Endothelial cell of umbilical vein (primary cell): ENCODE results near the gene PSMB7. TPM values are rescaled to one million over a fixed set of nuclear protein-coding genes. Genes with fewer than 3 reads are reported as not detected.

Experiments
- BruUV-seq: library from RNA; stranded (reverse); fragments of 400-500 nt; replicated peaks from 2 replicates; lab custom pipeline; 2021; lab: Mats Ljungman, UMichigan
- CTCF ChIA-PET: fragments of 300-600, 350-600 bp; sonication (Branson Sonifier 250); formaldehyde crosslinking; loops from one replicate; lab custom pipeline; 2021; ENCODE audit warnings: antibody characterized with exemption, inconsistent platforms; lab: Charles Lee
- POLR2A ChIA-PET: fragments of 300-600, 350-600 bp; sonication (Branson Sonifier 250); formaldehyde crosslinking; loops from one replicate; lab custom pipeline; 2021; ENCODE audit warnings: antibody characterized with exemption, inconsistent platforms; lab: Charles Lee
- DNase-seq: peaks from one replicate; pipeline ENCODE4 v3.0.0-alpha.2; 2011; ENCODE audit warnings: low read depth, low spot score
- FAIRE-seq: peaks from 2 replicates; lab custom pipeline; 2011; peaks lifted over from hg19 to GRCh38; lab: Jason Lieb, UNC
- H2AFZ ChIP-seq: 2 replicates; pipeline ENCODE4 v1.6.0; 2012; ENCODE audit warnings: low read depth, low read length, control low read depth, inconsistent platforms
- H3K27ac ChIP-seq: 2 replicates; pipeline ENCODE4 v1.5.1; 2011; ENCODE audit warnings: low read depth, mild to moderate bottlenecking, control low read depth, low read length, moderate library complexity; ENCODE audit not compliant: insufficient read depth
- H3K27me3 ChIP-seq, 2 experiments: 2 replicates each; pipeline versions ENCODE4 v1.6.0 to v1.6.1; 2011; ENCODE audit warnings: low read length in 2 of 2, mixed read lengths in 1 of 2; ENCODE audit not compliant: control insufficient read depth in 2 of 2, insufficient read depth in 2 of 2
- H3K36me3 ChIP-seq, 2 experiments: 2 replicates in 1 of 2; 3 replicates in 1 of 2; pipeline ENCODE4 v1.5.1; 2011; ENCODE audit warnings: low read length in 2 of 2, mild to moderate bottlenecking in 1 of 2, moderate library complexity in 1 of 2; ENCODE audit not compliant: control insufficient read depth in 2 of 2, insufficient read depth in 2 of 2; ENCODE audit errors: extremely low read depth in 1 of 2
- H3K4me1 ChIP-seq: 3 replicates; pipeline ENCODE4 v1.5.1; 2011; ENCODE audit warnings: mild to moderate bottlenecking, low read length; ENCODE audit not compliant: control insufficient read depth, insufficient read depth; ENCODE audit errors: extremely low read depth
- H3K4me2 ChIP-seq: 2 replicates; pipeline ENCODE4 v1.6.1; 2011; ENCODE audit warnings: low read length, control low read depth, mixed read lengths; ENCODE audit not compliant: insufficient read depth
- H3K4me3 ChIP-seq, 3 experiments: fragments of 200-600 bp in 1 of 3; sonication (generic), shearing (Covaris generic) in 1 of 3; replicated peaks in 1 of 3; 2 replicates each; pipeline ENCODE4 v1.5.1; 2011 to 2016; ENCODE audit warnings: control low read depth in 3 of 3, low read length in 3 of 3, mild to moderate bottlenecking in 2 of 3, inconsistent platforms in 1 of 3, low read depth in 1 of 3, moderate library complexity in 1 of 3; ENCODE audit not compliant: insufficient read depth in 1 of 3
- H3K79me2 ChIP-seq: 2 replicates; pipeline ENCODE4 v1.6.0; 2012; ENCODE audit warnings: low read length, inconsistent platforms; ENCODE audit not compliant: control insufficient read depth, insufficient read depth
- H3K9ac ChIP-seq: replicated peaks from 2 replicates; pipeline ENCODE3; 2011; ENCODE audit warnings: low read length, control low read depth; ENCODE audit not compliant: insufficient read depth; ENCODE audit errors: extremely low read depth
- H3K9me1 ChIP-seq: replicated peaks from 3 replicates; pipeline ENCODE4 v1.6.0; 2011; ENCODE audit warnings: mild to moderate bottlenecking, low read length; ENCODE audit not compliant: control insufficient read depth, insufficient read depth; ENCODE audit errors: extremely low read depth
- H3K9me3 ChIP-seq: replicated peaks from 2 replicates; pipeline ENCODE4 v1.5.1; 2012; ENCODE audit warnings: low read length, inconsistent platforms; ENCODE audit not compliant: control insufficient read depth, insufficient read depth
- H4K20me1 ChIP-seq: replicated peaks from 2 replicates; pipeline ENCODE3; 2011; ENCODE audit warnings: mild to moderate bottlenecking, low read length; ENCODE audit not compliant: control insufficient read depth, insufficient read depth; ENCODE audit errors: extremely low read depth
- EZH2 ChIP-seq: IDR thresholded peaks from 2 replicates; pipeline ENCODE4 v1.6.1; 2012; ENCODE audit warnings: borderline replicate concordance, low read depth, mild to moderate bottlenecking, moderate library complexity, low read length, inconsistent platforms; ENCODE audit not compliant: severe bottlenecking
- FOS ChIP-seq: IDR thresholded peaks from 2 replicates; pipeline ENCODE4 v1.6.1; 2011; ENCODE audit warnings: mild to moderate bottlenecking, low read length, moderate library complexity, borderline replicate concordance; ENCODE audit not compliant: insufficient read depth
- GATA2 ChIP-seq: IDR thresholded peaks from 2 replicates; pipeline ENCODE4 v1.7.0; 2011; ENCODE audit warnings: low read depth, mild to moderate bottlenecking, moderate library complexity, mixed read lengths, low read length; ENCODE audit not compliant: insufficient read length, insufficient read depth
- JUN ChIP-seq: IDR thresholded peaks from 2 replicates; pipeline ENCODE4 v1.6.1; 2011; ENCODE audit warnings: borderline replicate concordance, low read depth; ENCODE audit not compliant: insufficient read length, insufficient read depth
- MAX ChIP-seq: IDR thresholded peaks from 2 replicates; pipeline ENCODE4 v1.6.1; 2011; ENCODE audit not compliant: insufficient read depth, insufficient read length
- MYC ChIP-seq: IDR thresholded peaks from one replicate; pipeline ENCODE4 v1.6.1; 2011; ENCODE audit warnings: mild to moderate bottlenecking, low read depth, low read length
- POLR2A ChIP-seq: IDR thresholded peaks from 2 replicates; pipeline ENCODE4 v1.6.1; 2012; ENCODE audit warnings: low read depth, mild to moderate bottlenecking, control low read depth, low read length
- POLR2AphosphoS5 ChIP-seq: IDR thresholded peaks from 2 replicates; pipeline ENCODE4 v1.6.1; 2012; ENCODE audit warnings: low read depth, mild to moderate bottlenecking, control low read depth, low read length, moderate library complexity; ENCODE audit not compliant: insufficient read depth
- dilution Hi-C: fragments of 300-500 bp; cut with MboI; formaldehyde crosslinking; loops from one replicate; pipeline ENCODE4 v1.15.0; 2019; ENCODE audit warnings: low sequenced_read_pairs; ENCODE audit not compliant: extremely low pct_ligation_motif_present
- intact Hi-C: fragments of 100-400 bp; cut with micrococcal nuclease; formaldehyde crosslinking; loops from one replicate; pipeline ENCODE4 v1.10.0; 2022
- polyA plus RNA-seq, 4 experiments: library from polyadenylated mRNA; depleted of rRNA in 3 of 4; stranded (reverse) in 3 of 4; unstranded in 1 of 4; fragments of >200 nt; gene quantifications; 2 replicates each; pipeline versions ENCODE4 v1.2.1 to v1.2.3, GENCODE V29; 2011 to 2012; ENCODE audit warnings: missing spikeins in 1 of 4
- total RNA-seq: library from RNA; stranded (reverse); gene quantifications from 2 replicates; pipeline ENCODE4 v1.2.3, GENCODE V29; 2021
- TF ChIP-seq, protein P1 (sequence below), 2 donors: IDR thresholded peaks; 1 replicate in 1 of 2; 2 replicates in 1 of 2; pipeline ENCODE4 v1.5.1; 2011; ENCODE audit warnings: low read length in 2 of 2, mild to moderate bottlenecking in 2 of 2, moderate library complexity in 2 of 2, control low read depth in 1 of 2, inconsistent platforms in 1 of 2, low read depth in 1 of 2; ENCODE audit not compliant: insufficient read depth in 1 of 2; ENCODE audit errors: extremely low read depth in 1 of 2

PSMB7 gene
- total and polyA plus RNA-seq, 2 donors (not counting 3 experiments of a cell fraction or from before 2014, with no cell fraction given): 227 to 366 TPM

GRCh38 chr9:124443625-124444024 is 28.4 kb upstream of the PSMB7 start:
- Histone ChIP-seq H3K27me3 (no peaks in the 10 kb centered on the region), H3K79me2 (no peaks in the 10 kb centered on the region), H3K4me2 (no peak overlapping the region), H3K9me3 (no peaks in the 10 kb centered on the region), H3K9me1 (no peaks in the 10 kb centered on the region), H3K4me1 (no peaks in the 10 kb centered on the region), H3K9ac (no peak overlapping the region), H4K20me1 (no peaks in the 10 kb centered on the region), H3K27ac (no peak overlapping the region), H2AFZ (no peak overlapping the region), H3K36me3 (no peaks in the 10 kb centered on the region), H3K4me3 (no peak overlapping the region)
- TF ChIP-seq POLR2AphosphoS5 (no peak), MYC (no peak), GATA2 (no peak), MAX (no peak), POLR2A (no peak), FOS (no peak), JUN (no peak), EZH2 (no peak)
- TF ChIP-seq, protein P1, sequence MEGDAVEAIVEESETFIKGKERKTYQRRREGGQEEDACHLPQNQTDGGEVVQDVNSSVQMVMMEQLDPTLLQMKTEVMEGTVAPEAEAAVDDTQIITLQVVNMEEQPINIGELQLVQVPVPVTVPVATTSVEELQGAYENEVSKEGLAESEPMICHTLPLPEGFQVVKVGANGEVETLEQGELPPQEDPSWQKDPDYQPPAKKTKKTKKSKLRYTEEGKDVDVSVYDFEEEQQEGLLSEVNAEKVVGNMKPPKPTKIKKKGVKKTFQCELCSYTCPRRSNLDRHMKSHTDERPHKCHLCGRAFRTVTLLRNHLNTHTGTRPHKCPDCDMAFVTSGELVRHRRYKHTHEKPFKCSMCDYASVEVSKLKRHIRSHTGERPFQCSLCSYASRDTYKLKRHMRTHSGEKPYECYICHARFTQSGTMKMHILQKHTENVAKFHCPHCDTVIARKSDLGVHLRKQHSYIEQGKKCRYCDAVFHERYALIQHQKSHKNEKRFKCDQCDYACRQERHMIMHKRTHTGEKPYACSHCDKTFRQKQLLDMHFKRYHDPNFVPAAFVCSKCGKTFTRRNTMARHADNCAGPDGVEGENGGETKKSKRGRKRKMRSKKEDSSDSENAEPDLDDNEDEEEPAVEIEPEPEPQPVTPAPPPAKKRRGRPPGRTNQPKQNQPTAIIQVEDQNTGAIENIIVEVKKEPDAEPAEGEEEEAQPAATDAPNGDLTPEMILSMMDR (IDR thresholded peaks at IDR 0.05; ENCODE audit: extremely low read depth in 1 of 2, insufficient read depth in 1 of 2, low read depth in 1 of 2, low read length in 2 of 2): no peak
- DNase-seq (no peak), FAIRE-seq (no peak)
- dilution Hi-C loops (no loop called here), intact Hi-C loops (no loop called here)
- ChIA-PET POLR2A (no interaction called here), CTCF (interaction anchor here (1.3 kb wide), 1 partner anchor 93 kb away, joined by 4 read pairs; no protein-coding TSS in a partner anchor)
- BruUV-seq: no TSS peak
